ENCODE results near the gene MAOA. TPM values are rescaled to one million over a fixed set of nuclear protein-coding genes. Genes with fewer than 3 reads are reported as not detected.
A peak's percentile ranks its signal among the peaks of the same experiment; 100 is the strongest.

The MAOA gene
- total RNA-seq, 6 experiments from 2014 or later = 76.2 to 180 (median 109) TPM

- Histone ChIP-seq H3K27ac (no peak overlapping the region), H3K4me1 (peaks cover 0 to 19% (median 3%) of the 10 kb centered on the region in 4 donors), H3K4me3 (no peak overlapping the region), H3K27me3 (no peaks in the 10 kb centered on the region), H3K9me3 (no peaks in the 10 kb centered on the region), H3K36me3 (no peaks in the 10 kb centered on the region)
- TF ChIP-seq CTCF (IDR thresholded peaks at IDR 0.05) = no peak
- TF ChIP-seq POLR2A (IDR thresholded peaks at IDR 0.05) = no peak
- DNase-seq (no peak), ATAC-seq (peak in 2 of 4 donors; percentile 56 to 60)
- 33% methylated on average over 3 of the region's 3 CpGs for WGBS (ENCODE audit: insufficient coverage, low coverage, low lambda C conversion rate, missing lambda C conversion rate)
- intact Hi-C loops (cut with DNase I) = no loop called here
These were observed 23.0 kb downstream of the MAOA start for GRCh38 chrX:43679058-43679457.

- no peak for DNase-seq
These were observed 23.7 kb downstream of the MAOA start for GRCh38 chrX:43679778-43680177.

GRCh38 chrX:43682726-43683125 lies 26.6 kb downstream of the MAOA start:
- no peak for DNase-seq
- no peak for ATAC-seq

More at GRCh38 chrX:43679778-43680177, 23.7 kb downstream of the MAOA start:
- Histone ChIP-seq H3K4me1 (peaks cover 0 to 19% (median 3%) of the 10 kb centered on the region in 4 donors), H3K9me3 (no peaks in the 10 kb centered on the region), H3K36me3 (no peaks in the 10 kb centered on the region), H3K27me3 (no peaks in the 10 kb centered on the region), H3K4me3 (no peak overlapping the region), H3K27ac (no peak overlapping the region)
- no peak for TF ChIP-seq CTCF (IDR thresholded peaks at IDR 0.05)
- intact Hi-C loops (cut with DNase I) = no loop called here
- ATAC-seq = no peak
- 50% methylated on average over 2 of the region's 2 CpGs for WGBS (ENCODE audit: insufficient coverage, low coverage, low lambda C conversion rate, missing lambda C conversion rate)

GRCh38 chrX:43685221-43685620 lies 29.1 kb downstream of the MAOA start:
- Histone ChIP-seq H3K36me3 (no peaks in the 10 kb centered on the region), H3K27ac (no peak overlapping the region), H3K27me3 (no peaks in the 10 kb centered on the region), H3K4me1 (peaks cover 0 to 5% (median 0%) of the 10 kb centered on the region in 4 donors), H3K4me3 (no peak overlapping the region), H3K9me3 (no peaks in the 10 kb centered on the region)
- no peak for DNase-seq
- intact Hi-C loops (cut with DNase I) = no loop called here
- ATAC-seq = no peak
- TF ChIP-seq POLR2A (IDR thresholded peaks at IDR 0.05) (no peak), CTCF (IDR thresholded peaks at IDR 0.05) (no peak)
- 75% methylated on average over 2 of the region's 2 CpGs for WGBS (ENCODE audit: insufficient coverage, low coverage, low lambda C conversion rate, missing lambda C conversion rate)

More at GRCh38 chrX:43682726-43683125, 26.6 kb downstream of the MAOA start:
- Histone ChIP-seq H3K27me3 (no peaks in the 10 kb centered on the region), H3K27ac (no peak overlapping the region), H3K36me3 (no peaks in the 10 kb centered on the region), H3K4me3 (no peak overlapping the region), H3K4me1 (peaks cover 0 to 13% (median 3%) of the 10 kb centered on the region in 4 donors), H3K9me3 (no peaks in the 10 kb centered on the region)
- intact Hi-C loops (cut with DNase I) = no loop called here
- TF ChIP-seq POLR2A (IDR thresholded peaks at IDR 0.05) (no peak), CTCF (IDR thresholded peaks at IDR 0.05) (no peak)

DNA sequence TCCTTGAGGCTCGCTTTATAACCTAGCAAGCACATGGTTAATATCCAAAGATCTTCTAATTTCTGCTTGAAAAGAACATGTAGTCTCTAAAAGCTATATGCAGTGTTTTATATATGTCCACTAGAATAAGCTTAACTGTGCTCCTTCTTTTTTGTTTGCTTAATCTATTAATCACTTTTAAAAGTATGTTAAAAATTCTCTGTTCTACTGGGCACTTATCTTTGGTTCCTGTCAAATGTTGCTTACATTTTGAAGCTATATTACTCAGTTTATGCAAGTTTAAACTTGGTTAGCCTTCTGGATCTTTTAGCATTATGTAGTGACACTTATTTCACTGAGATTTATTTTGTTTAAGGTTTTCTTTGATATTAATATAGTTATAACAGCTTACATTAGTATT lies 32.5 kb downstream of the MAOA start:
- no peaks in the 10 kb centered on the region for H3K9me3 ChIP-seq
- no peak overlapping the region for H3K27ac ChIP-seq
- H3K4me3 ChIP-seq = no peak overlapping the region
- peaks cover 0 to 6% (median 0%) of the 10 kb centered on the region in 4 donors for H3K4me1 ChIP-seq
- no peak for ATAC-seq
- no peak for DNase-seq
- TF ChIP-seq CTCF (IDR thresholded peaks at IDR 0.05) = no peak
- no peak for TF ChIP-seq POLR2A (IDR thresholded peaks at IDR 0.05)
- 83% methylated on average over 1 of the region's 1 CpG for WGBS (ENCODE audit: insufficient coverage, low coverage, low lambda C conversion rate, missing lambda C conversion rate)
- intact Hi-C loops (cut with DNase I) = no loop called here
- H3K27me3 ChIP-seq = no peaks in the 10 kb centered on the region
- no peaks in the 10 kb centered on the region for H3K36me3 ChIP-seq

All from right lobe of liver (tissue), 6 donors.